ENCODE measurements around the gene CARS1. TPM values are rescaled to one million over a fixed set of nuclear protein-coding genes. Genes with fewer than 3 reads are reported as not detected.

The CARS1 gene
- total RNA-seq, 1 experiment from 2014 or later: 67.6 TPM

GRCh38 chr11:2991452-2992233 lies 65.6 kb downstream of the CARS1 start:
- H3K36me3 Mint-ChIP-seq (ENCODE audit: insufficient read depth, unreplicated experiment): peaks cover 50% of the 10 kb centered on the region
- no peaks in the 10 kb centered on the region for H3K27me3 Mint-ChIP-seq (ENCODE audit: unreplicated experiment)
- H3K27ac Mint-ChIP-seq (ENCODE audit: unreplicated experiment): peak overlapping the region; percentile 97
- H3K9me3 Mint-ChIP-seq (ENCODE audit: low read depth, unreplicated experiment): no peaks in the 10 kb centered on the region
- CTCF ChIA-PET: interaction anchor here (0.7 to 1.0 kb wide), 6 partner anchors 16 to 458 kb away, joined by 3 to 4 read pairs (median 4); partner anchors contain the start of gene CARS1
- no peak for TF ChIP-seq CTCF (IDR thresholded peaks at IDR 0.05; ENCODE audit: unreplicated experiment)
- intact Hi-C loops (cut with micrococcal nuclease; ENCODE audit: unreplicated experiment): loop anchor here (5.0 kb wide), 1 partner anchor 549 kb away; the partner anchor contains the start of gene TRPM5
- peak overlapping the region; percentile 98 for H3K4me3 Mint-ChIP-seq (ENCODE audit: low read depth, unreplicated experiment)
- no peak for DNase-seq
- H3K4me1 Mint-ChIP-seq (ENCODE audit: low read depth, unreplicated experiment): peaks cover 18% of the 10 kb centered on the region
- no TSS peak for BruUV-seq (replicated peaks)

- intact Hi-C loops (cut with micrococcal nuclease; ENCODE audit: unreplicated experiment): loop anchor here (5.0 kb wide), 1 partner anchor 549 kb away; the partner anchor contains the start of gene TRPM5
- Mint-ChIP-seq H3K4me3 (ENCODE audit: low read depth, unreplicated experiment) (peak overlapping the region; percentile 98), H3K27me3 (ENCODE audit: unreplicated experiment) (no peaks in the 10 kb centered on the region), H3K36me3 (ENCODE audit: insufficient read depth, unreplicated experiment) (peaks cover 53% of the 10 kb centered on the region), H3K27ac (ENCODE audit: unreplicated experiment) (peak overlapping the region; percentile 97), H3K4me1 (ENCODE audit: low read depth, unreplicated experiment) (peaks cover 18% of the 10 kb centered on the region), H3K9me3 (ENCODE audit: low read depth, unreplicated experiment) (no peaks in the 10 kb centered on the region)
- BruUV-seq (replicated peaks): no TSS peak
- CTCF ChIA-PET: interaction anchor here (0.6 to 0.7 kb wide), 2 partner anchors 53 to 99 kb away, joined by 3 read pairs; no protein-coding TSS in a partner anchor
- DNase-seq: peak; percentile 21
- no peak for TF ChIP-seq CTCF (IDR thresholded peaks at IDR 0.05; ENCODE audit: unreplicated experiment)
Measured at GRCh38 chr11:2990617-2991451, 66.4 kb downstream of the CARS1 start.

GRCh38 chr11:2989551-2989950 lies 67.7 kb downstream of the CARS1 start:
- peaks cover 50% of the 10 kb centered on the region for H3K36me3 Mint-ChIP-seq (ENCODE audit: insufficient read depth, unreplicated experiment)
- CTCF ChIA-PET: interaction anchor here (0.8 to 1.1 kb wide), 2 partner anchors 59 to 102 kb away, joined by 3 read pairs; no protein-coding TSS in a partner anchor

More at GRCh38 chr11:2989551-2989950, 67.7 kb downstream of the CARS1 start:
- no peak for TF ChIP-seq CTCF (IDR thresholded peaks at IDR 0.05; ENCODE audit: unreplicated experiment)
- Mint-ChIP-seq H3K4me3 (ENCODE audit: low read depth, unreplicated experiment) (peak overlapping the region; percentile 98), H3K27me3 (ENCODE audit: unreplicated experiment) (no peaks in the 10 kb centered on the region), H3K27ac (ENCODE audit: unreplicated experiment) (peak overlapping the region; percentile 17), H3K4me1 (ENCODE audit: low read depth, unreplicated experiment) (peaks cover 18% of the 10 kb centered on the region), H3K9me3 (ENCODE audit: low read depth, unreplicated experiment) (no peaks in the 10 kb centered on the region)
- no peak for DNase-seq
- no TSS peak for BruUV-seq (replicated peaks)
- intact Hi-C loops (cut with micrococcal nuclease; ENCODE audit: unreplicated experiment): no loop called here
